ENCODE data around the gene NOXA1. TPM values are rescaled to one million over a fixed set of nuclear protein-coding genes. Genes with fewer than 3 reads are reported as not detected.
"Not testable (repeated sequence)": the region's sequence is repeated elsewhere in the genome, so short reads cannot be mapped to it uniquely, and the experiment has no call there.

Gene NOXA1
- total and polyA plus RNA-seq, 7 donors = 0.43 to 5.1 (median 1.0) TPM

GRCh38 chr9:137408651-137409405 is 14.4 kb upstream of the NOXA1 start:
- TF ChIP-seq CTCF (IDR thresholded peaks at IDR 0.05) = no peak
- no peak overlapping the region for H3K27ac ChIP-seq
- no peaks in the 10 kb centered on the region for H3K9me3 ChIP-seq
- DNase-seq = peak in 1 of 2 donors; percentile 32
- H3K27me3 ChIP-seq (ENCODE audit: insufficient read depth in 3 of 3, low read length in 2 of 3) = peaks cover 0 to 7% (median 0%) of the 10 kb centered on the region in 3 donors
- H3K4me1 ChIP-seq = peaks cover 28% of the 10 kb centered on the region
- WGBS, 3 donors = 92 to 94% (median 93%) methylated on average over 24 of the region's 24 CpGs
- intact Hi-C loops (cut with DNase I) = loop anchor here in 1 of 2 donors (5.0 kb wide), 1 partner anchor 112 kb away; no protein-coding TSS in a partner anchor
- no peak for ATAC-seq
- H3K4me3 ChIP-seq = no peak overlapping the region
- no peaks in the 10 kb centered on the region for H3K36me3 ChIP-seq (ENCODE audit: insufficient read depth in 1 of 2, low read depth in 1 of 2)

GRCh38 chr9:137409515-137409914 is 13.7 kb upstream of the NOXA1 start:
- no peak for ATAC-seq
- H3K4me1 ChIP-seq = peaks cover 33% of the 10 kb centered on the region

GRCh38 chr9:137410236-137410890 is 12.8 kb upstream of the NOXA1 start:
- H3K9me3 ChIP-seq; ATAC-seq; H3K27me3 ChIP-seq (ENCODE audit: insufficient read depth in 3 of 3, low read length in 2 of 3); H3K27ac ChIP-seq; H3K36me3 ChIP-seq (ENCODE audit: insufficient read depth in 1 of 2, low read depth in 1 of 2); H3K4me3 ChIP-seq; intact Hi-C loops (cut with DNase I): not testable (repeated sequence)
- peak in 1 of 2 donors; percentile 48 for DNase-seq
- peaks cover 35% of the 10 kb centered on the region for H3K4me1 ChIP-seq
- 81 to 88% (median 87%) methylated on average over 18 of the region's 18 CpGs for WGBS, 3 donors

More at GRCh38 chr9:137409515-137409914, 13.7 kb upstream of the NOXA1 start:
- peak in 1 of 2 donors; percentile 11 for DNase-seq
- Histone ChIP-seq H3K4me3 (no peak overlapping the region), H3K27me3 (ENCODE audit: insufficient read depth in 3 of 3, low read length in 2 of 3) (peaks cover 0 to 7% (median 0%) of the 10 kb centered on the region in 3 donors), H3K27ac (no peak overlapping the region), H3K36me3 (ENCODE audit: insufficient read depth in 1 of 2, low read depth in 1 of 2) (no peaks in the 10 kb centered on the region), H3K9me3 (no peaks in the 10 kb centered on the region)
- no peak for TF ChIP-seq CTCF (IDR thresholded peaks at IDR 0.05)
- WGBS, 3 donors = 86 to 88% (median 86%) methylated on average over 11 of the region's 11 CpGs
- intact Hi-C loops (cut with DNase I) = loop anchor here in 1 of 2 donors (5.0 kb wide), 1 partner anchor 112 kb away; no protein-coding TSS in a partner anchor

GRCh38 chr9:137410891-137411249 is 12.3 kb upstream of the NOXA1 start:
- WGBS, 3 donors = 77 to 89% (median 82%) methylated on average over 14 to 15 of the region's 15 CpGs
- Histone ChIP-seq H3K36me3 (ENCODE audit: insufficient read depth in 1 of 2, low read depth in 1 of 2) (no peaks in the 10 kb centered on the region), H3K27ac (peak overlapping the region; percentile 51), H3K27me3 (ENCODE audit: insufficient read depth in 3 of 3, low read length in 2 of 3) (peaks cover 0 to 7% (median 0%) of the 10 kb centered on the region in 3 donors), H3K9me3 (no peaks in the 10 kb centered on the region), H3K4me3 (peak overlapping the region; percentile 38), H3K4me1 (peaks cover 35% of the 10 kb centered on the region)
- ATAC-seq = no peak
- intact Hi-C loops (cut with DNase I) = no loop called here
- no peak for DNase-seq
- TF ChIP-seq CTCF (IDR thresholded peaks at IDR 0.05) = no peak

GRCh38 chr9:137411260-137411644 is 11.9 kb upstream of the NOXA1 start:
- 55 to 68% (median 58%) methylated on average over 11 to 17 of the region's 17 CpGs for WGBS, 3 donors
- Histone ChIP-seq H3K4me1 (peaks cover 34% of the 10 kb centered on the region), H3K9me3 (no peaks in the 10 kb centered on the region), H3K27ac (peak overlapping the region; percentile 51), H3K27me3 (ENCODE audit: insufficient read depth in 3 of 3, low read length in 2 of 3) (peaks cover 0 to 5% (median 0%) of the 10 kb centered on the region in 3 donors), H3K4me3 (peak overlapping the region; percentile 38), H3K36me3 (ENCODE audit: insufficient read depth in 1 of 2, low read depth in 1 of 2) (no peaks in the 10 kb centered on the region)
- intact Hi-C loops (cut with DNase I) = no loop called here
- ATAC-seq (no peak), DNase-seq (peak; percentile 15 to 47)
- TF ChIP-seq CTCF (IDR thresholded peaks at IDR 0.05) = no peak
